SIG-M5 treated with dmso at 0.1 percent for 504 hours (cell line): ENCODE measurements around the gene STARD3.
"Not testable (repeated sequence)": the region's sequence is repeated elsewhere in the genome, so short reads cannot be mapped to it uniquely, and the experiment has no call there.

Experiments
- DNase-seq: peaks from one replicate; lab custom pipeline; 2025; ENCODE audit not compliant: unreplicated experiment; lab: John Stamatoyannopoulos, UW

Gene STARD3

DNA sequence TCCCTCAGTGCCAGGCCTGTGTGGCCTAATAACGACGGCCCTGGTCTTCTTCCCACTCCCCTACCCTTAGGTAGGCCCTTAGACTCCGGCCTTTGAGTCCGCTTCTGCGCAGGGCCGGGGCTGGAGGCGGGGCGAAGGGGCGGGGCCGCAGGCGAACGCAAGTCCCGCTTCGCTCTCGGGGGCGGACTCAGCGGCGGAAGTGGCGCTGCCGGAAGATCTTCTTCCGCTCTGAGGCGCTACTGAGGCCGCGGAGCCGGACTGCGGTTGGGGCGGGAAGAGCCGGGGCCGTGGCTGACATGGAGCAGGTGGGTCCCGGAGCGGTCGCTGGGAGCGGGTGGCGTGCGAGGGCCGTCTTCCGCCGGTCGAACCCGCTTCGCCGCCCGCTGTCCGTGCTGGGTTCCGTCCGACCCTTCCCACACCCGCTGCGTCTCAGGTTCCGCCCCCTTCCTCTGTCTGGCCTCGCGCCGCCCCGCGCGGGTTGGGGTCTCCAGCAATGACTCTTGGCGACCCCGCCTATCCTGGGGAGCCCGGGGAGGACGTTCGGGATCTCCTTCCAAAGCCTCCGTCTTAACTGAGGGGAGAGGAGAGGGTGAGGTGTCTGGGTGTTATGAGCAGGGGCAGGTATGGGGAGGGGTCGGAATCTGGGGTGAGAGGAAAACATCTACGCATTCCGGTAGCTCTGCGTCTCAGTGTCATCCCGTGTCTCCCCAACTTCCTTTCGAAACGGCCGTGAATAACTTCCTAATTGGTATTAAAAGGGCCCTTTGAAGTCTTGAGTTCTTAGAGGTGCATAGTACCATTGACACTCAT is at the start of gene STARD3:
TSS of gene STARD3 (plus strand) at position 218 of the 810 bp plus-strand sequence. CDS start 16,388 bp downstream, outside the sequence.
- peak; percentile 82 for DNase-seq

DNA sequence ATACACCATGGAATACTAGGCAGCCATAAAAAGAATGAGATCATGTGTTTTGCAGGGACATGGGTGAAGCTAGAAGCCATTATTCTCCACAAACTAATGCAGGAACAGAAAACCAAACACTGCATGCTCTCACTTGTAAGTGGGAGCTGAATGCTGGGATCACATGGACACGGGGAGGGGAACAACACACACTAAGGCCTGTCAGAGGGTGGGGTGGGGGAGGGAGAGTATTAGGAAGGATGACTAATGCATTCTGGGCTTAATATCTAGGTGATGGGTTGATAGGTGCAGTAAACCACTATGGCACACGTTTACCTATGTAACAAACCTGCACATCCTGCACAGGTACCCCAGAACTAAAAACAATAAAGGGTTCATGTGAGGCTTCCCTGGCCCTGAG is 46.8 kb upstream of the STARD3 start:
- DNase-seq = not testable (repeated sequence)

DNA sequence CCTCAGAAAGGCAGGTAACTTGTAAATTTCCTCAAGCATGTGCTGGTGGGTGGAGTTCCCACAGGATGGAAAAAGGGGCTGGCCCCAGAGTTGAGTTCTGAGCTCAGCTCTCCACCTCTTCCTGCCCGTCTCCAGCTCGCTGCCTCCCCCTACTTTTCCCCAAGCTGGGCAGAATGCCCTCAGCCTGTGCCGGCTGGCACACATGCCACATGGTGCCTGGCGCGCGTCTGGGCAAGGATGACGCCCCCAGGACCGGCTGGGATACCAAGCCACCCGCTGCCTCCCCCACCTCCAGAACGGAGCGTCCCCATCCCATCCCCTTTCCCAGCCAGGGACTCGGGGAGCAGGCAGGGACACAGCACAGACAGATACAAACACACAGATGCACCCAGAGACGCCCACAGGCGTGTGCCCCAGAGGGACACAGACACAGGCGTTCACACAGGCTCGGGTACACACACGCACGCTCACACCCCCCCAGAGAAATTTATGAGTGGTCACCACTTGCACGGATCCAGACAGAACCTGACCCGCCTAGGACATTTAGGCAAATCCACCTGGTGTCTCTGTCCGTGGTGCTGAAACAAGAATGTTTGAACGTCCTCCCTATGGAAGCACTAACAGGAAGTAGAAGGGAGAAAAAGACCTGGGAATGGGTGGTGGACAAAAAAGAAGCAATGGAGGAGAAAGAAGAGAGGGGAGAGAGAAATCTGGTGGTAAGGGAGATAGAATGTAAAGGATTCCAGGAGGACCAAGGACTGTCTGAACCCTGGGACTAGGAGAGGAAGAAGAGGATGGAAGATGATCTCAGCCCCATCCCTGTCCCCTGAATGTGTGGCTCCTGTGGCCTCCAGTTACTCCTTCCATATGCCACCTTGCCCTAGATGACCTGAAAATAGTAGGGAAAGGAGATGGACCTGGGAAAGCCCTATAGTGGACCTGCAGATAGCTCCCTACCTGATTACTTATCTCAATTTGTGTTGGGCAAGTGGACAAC is 44.7 kb upstream of the STARD3 start:
- DNase-seq = peak; percentile 27

DNA sequence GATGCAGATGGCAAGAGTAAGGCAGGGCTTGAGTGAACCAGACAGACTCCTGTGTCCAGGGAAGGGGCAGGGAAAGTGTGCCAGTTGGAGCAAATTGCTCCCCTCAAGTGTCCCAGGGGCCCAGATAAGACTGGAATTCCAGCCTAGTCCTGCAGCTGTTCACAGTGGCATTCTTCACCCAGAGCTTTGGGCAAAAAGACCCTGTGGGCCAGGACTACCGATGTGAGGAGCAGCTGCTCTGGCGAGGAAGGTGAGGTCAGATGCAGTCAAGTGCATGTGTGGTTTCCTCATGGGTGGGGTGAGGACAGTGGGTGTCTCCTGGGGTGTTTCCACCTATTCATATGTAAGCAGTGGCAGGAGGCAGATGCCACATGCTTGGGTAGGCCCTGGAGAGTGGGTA is 43.6 kb upstream of the STARD3 start:
- no peak for DNase-seq

DNA sequence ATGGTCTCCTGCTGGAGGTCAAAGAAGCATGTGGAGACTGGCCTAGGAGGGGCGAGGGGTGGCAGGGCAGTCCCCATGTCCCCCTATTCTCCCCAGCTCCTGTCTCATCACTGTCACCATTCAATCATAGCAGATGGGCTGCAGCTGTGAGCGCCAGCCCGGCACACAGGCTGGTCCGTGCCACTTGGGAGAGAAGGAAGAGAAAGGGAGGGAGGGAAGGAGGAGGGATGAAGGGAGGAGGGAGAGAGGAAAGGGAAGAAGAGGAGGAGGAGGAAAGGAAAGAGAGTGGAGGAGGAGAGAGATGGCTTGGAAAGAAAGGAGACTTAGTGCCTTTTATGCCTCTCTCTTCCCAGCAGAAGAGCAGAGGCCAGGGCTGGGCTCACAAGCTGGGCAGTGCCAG is 41.6 kb upstream of the STARD3 start:
- no peak for DNase-seq

DNA sequence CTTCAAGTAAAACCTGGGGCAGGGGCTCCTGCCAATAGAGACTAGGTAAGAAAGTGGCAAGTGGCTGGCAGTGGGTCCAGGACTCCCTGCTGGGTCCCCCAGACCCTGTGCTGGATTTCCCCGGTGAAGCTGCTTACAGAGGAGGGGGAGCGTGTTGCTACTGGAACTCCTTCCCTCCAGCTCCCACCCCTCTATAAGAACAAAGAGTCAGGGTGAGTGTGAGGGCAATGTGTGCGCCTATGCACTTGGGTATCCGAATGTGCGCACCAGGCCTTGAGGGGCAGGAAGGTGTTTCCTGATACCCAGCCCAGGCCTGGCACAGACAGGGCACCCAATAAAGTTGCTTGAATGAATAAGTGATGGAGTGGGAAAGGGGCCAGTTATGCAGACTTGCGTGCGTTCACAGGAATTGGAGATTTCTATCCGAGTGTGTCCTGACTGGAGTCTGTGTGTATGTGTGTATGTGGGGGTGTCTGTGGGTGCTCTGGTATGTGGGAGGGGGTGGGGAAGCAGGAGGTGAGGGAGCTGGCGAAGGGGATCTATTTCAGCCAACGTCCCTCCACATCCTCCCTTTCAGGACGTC is 40.9 kb upstream of the STARD3 start:
- DNase-seq = no peak

DNA sequence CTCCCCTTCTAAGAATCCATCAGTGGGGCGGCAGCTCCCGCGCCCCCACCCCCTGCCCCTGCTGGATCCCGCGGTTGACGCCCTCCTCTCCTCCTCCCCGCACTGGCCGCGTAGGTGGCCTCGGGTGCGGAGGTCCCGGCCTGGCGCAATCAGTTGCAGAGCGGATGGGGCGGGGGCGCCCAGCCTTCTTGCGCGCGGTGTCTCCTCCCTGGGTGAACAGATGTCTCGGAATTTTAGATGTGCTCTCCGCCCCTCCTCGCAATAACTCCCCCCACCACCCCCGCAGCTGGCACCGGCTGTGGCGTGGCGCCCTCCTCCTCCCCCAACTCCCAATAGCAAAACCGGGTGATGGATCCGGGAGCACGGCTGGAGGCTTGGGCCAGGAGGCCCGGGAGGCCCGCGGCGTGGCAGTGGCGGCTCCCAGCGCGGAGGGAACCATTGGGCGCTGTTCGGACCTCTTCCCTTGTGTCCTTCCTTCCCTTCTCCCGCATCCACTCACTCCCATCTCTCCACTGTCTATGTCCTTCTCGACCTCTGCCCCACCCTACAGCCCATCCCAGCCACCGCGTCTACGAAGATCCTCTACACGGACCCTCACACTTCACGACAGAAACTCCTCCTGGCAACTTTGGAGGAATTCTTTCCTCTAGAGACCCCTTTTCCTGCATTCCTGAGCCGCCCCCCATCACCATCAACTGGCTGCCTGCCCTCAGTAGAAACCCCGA is 40.2 kb upstream of the STARD3 start:
- no peak for DNase-seq

DNA sequence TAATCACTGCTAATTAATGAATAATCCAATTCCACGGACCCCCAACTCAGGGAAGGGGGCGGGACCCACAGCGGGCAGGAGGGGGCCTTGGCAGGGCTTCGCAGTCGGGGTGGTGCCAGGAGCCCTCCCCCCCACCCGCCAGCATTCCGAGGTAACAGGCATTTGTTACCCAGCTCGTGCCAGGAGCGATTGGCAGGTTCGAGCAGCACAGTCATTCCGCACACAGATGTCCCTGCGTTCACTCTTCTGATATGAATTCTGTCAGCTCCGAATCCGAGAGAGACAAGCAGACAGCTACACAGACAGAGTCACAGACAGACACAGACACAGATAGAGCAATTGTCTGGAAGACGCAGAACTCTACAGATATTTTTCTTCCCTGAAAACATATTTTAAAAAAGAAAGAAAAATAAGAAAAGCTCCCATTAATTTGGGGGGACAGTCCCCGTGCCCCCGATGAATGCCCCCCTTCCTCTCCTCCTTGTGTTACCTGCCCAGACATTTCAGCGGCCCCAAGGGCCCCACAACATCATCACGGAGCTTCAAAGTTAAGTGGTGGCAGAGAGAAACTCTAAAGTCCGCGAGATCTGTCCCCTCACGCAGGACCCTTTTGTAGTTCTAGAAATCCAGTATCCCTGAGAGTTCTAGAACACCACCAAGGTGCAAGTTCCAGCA is 39.4 kb upstream of the STARD3 start:
- no peak for DNase-seq

DNA sequence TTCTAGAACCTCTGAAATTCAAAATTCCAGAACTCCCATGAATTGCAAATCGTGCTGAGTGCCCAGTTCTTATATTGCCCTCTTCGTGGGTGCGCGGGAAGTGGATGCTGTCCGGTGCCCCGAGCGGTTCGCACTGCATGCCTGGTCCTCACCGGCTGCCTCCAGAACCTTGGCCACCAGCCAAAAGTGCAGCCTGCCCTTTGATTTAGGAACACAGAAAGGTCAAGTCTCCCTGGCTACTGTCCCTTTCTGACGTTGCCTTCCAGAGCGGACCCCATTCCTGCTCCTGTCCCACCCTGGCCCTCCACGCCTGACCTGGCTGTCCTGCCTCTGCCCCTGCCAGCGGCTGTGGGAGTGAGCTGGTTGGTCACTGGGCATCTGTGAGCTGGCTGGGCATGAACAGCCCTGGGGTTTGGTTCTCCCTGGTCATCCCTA is 38.9 kb upstream of the STARD3 start:
- no peak for DNase-seq

DNA sequence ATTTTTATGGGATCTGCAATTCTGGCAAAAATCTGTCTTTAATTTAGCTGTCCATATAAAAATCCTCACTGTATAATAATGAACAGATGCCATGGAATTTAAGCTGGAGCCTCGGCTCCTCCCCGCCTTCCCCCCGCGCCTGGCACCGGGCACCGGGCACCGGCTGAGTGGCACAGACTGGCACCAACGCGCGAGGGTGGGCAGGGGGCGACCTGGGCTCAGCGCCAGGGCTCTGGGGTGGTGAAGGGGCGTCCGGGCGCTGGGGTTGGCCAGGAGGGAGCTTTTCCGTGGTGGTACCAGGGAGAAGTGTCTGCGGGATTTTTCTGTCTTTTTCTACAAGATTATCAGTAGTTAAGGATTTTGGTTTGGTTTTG is 38.3 kb upstream of the STARD3 start:
- no peak for DNase-seq

DNA sequence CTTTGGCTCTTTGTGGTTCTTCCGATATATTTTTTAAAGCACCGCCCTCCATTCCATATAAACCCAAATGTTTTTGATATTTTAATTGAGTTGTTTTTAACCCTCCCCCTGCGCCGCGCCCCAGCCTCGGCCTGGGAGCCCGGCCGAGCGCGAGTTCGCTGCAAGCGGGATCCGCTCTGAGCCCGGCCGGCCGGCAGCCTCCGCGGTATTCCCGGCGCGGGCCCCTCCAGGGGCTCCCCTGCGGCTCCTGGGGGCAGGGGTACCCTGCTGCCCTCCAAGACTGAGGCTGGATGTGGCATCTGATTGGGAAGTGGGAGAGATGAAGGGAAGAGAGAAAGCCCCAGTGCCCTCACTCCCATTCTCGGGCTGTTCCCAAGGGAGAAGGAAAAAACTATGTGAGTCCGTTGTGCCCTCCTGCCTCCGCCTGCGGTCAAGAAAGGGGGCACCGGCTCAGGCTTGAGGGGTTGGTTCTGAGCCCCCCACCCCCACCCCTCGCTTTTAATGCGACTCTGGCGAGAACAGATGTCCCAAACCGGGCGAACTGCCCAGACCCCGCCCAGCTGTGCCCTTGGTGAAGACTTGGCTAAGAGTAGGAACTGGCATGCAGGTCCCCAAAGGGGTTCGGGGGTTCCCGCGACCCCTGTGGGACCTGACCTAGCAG is 37.8 kb upstream of the STARD3 start:
- no peak for DNase-seq

DNA sequence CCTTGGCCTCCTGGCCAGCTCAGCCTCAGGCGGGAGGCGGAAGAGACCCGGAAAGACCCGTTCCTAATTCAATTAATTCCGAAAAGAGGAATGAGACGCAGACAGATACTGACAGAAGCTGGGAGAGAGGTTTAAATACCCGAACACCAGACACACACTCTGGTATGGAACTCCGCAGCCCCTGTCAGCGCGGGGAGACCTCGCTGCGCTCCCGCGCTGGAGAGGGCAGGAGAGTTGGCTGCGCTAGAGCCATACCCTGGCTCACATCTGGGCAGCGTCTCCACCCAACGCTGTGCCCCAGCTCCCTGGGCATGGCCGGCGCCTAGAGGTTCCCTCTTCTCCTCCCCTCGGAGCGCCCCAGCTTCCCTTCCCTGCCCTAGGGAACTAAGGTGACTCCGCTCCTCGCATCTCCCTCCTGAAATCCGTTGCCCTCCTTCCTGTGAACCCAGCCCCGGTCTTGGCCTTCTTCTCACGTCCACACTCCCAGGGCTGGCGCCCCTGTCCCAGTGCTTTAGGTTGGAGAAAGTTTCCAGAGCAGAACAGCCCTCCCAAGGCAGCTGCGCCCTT is 37.2 kb upstream of the STARD3 start:
- no peak for DNase-seq

DNA sequence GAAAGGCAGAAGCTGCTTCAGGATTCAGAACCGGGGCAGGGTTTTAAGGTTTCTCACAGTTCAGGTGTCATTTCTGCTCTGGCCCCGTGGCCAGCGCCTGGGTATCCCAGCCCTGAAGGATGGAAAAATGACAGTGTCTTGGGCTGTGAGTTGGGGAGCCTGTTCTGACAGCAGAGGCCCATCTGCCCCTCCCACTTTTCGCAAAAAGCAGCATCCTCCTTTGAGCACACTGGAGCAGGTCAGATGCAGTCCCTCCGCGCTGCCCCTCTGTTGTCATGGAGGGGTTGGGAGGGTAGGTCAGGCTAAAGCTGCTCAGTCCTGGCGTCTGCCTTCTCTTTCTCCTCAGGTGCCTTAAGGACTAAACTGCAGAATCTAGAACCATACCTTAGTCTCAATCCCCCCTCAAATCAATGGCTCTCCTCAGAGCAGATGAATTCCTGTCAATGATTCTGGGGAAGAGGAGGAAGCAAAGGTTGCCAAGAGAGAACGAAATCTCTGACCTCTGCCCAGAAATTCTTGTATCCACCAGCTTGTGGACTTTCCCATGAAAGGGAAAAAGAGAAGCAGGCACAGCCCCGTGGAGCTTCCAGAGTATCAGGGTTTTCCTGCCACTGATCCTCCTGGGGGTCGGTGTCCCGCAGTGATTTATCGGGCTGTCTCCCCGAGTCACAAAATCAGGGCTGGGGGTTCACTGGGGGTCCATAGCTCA is 36.5 kb upstream of the STARD3 start:
- no peak for DNase-seq

DNA sequence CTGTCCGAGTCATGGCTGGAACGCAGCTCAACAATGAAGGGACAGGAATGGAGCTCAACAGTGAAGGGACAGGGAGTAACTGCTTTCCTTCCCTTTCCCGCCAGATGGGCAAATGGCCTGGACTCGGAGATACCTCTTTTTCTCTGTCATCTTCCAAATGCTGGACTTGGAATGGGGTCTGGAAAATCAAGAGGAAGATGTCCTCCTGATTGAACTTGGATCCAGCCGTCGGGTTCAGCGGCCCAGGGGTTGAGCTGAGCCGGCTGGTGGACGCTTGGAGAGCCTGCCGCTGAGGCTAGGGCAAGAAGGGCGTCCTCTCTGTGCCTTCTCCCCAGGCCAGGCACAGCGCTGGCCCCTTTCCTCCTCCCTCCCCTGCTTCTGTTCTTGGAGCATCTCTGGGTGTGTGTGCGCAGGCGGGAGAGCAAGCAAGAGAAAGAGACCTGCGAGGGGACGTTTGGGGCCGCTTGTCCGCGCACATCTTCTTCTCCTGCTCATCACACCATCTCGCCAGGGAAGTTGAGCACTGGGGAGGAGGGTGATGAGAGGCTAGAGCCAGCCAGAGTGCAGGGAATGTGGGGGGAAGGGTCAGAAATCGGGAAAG is 35.8 kb upstream of the STARD3 start:
- no peak for DNase-seq

DNA sequence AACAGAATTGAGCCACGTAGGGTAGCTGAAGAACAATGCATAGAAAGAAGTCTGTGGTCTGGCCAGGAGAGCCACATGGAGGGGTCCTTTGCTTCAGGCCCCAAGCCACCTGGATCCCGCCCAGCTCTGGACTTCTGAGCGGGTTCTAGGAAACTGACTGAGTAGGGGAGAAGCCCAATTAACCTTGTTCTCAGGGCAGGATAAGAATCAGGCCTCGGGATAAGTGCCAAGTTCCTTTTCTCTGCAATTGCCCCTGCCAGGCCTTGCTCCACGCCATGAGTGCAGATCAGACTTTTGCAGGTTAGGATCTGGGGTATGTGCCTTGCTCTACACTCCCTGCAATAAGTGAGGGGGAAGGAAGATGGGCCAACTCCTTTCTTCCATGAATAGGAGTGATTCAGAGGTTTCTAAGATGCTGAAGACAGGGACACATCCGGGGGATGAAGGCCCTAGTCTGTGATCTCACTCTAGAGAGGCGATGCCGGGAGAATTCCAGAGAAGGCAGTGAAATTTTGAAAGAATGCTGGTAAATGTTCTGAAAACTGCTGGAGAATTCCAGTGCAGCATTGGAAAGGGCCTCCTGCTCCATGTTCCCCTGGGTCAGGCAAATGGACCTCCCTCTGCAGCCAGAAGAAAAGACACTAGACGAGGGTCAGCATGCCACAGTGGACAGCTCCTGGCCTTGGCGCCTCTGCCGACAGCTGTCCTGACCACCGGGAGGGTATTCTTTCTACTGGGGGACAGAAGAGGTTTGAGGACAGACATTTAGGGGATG is 35.0 kb upstream of the STARD3 start:
- DNase-seq = no peak

DNA sequence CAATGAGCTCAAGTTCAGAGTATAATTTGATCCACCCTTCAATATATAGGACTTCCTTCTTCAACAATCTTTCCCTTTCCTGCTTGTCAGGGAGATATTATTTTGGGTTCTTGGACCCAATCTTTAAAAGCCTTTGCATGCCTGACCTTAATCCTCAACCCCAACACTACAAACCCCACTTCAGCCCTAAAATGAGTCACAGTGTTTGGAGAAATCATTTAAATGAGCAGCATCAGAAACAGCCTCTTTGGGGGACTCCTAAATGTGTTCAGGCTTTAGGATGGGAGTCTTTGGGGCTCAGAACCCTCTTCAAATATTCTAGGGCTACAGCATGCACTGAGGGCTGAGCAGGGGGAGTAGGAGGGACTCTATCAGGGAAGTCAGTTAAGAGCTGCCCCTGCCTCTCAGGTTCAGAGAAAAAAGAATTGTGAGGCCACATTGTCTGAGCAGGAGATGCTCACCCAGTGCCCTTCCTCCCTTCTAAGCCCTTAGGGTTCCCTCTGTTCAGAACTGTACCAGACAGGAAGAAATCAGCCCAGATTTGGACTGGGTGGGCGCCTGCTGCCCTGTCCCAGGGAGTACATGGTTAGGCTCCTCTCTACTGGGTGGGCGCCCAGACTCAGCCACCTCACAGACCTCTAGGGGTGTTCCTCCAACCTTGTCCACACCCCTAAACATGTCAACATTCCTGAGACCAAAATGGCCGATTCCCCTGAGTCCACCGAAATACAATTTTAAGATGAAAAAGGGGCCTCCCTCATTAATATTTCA is 34.2 kb upstream of the STARD3 start:
- no peak for DNase-seq
